ENCODE data around the gene NCOA4. TPM values are rescaled to one million over a fixed set of nuclear protein-coding genes. Genes with fewer than 3 reads are reported as not detected.

The NCOA4 gene
- total and polyA plus RNA-seq, 2 of the 8 experiments (the other 6 are each of a cell fraction or from before 2014, with no cell fraction given), result 28.9 to 65.2 TPM

GRCh38 chr10:46031648-46032532 lies 1.5 kb upstream of the NCOA4 start (continued):
- TF ChIP-seq E2F6 (IDR thresholded peaks at IDR 0.05) (no peak), TEAD4 (IDR thresholded peaks at IDR 0.05; ENCODE audit: low read depth, low read length) (no peak), SIX5 (IDR thresholded peaks at IDR 0.05; ENCODE audit: low read depth, low read length) (no peak), SP4 (IDR thresholded peaks at IDR 0.05; ENCODE audit: low read length) (no peak), CBX5 (IDR thresholded peaks at IDR 0.05; ENCODE audit: low read depth, low read length) (no peak)
